Right lobe of liver (tissue), 6 donors: ENCODE measurements around the gene HGFAC. TPM values are rescaled to one million over a fixed set of nuclear protein-coding genes. Genes with fewer than 3 reads are reported as not detected.
A peak's percentile ranks its signal among the peaks of the same experiment; 100 is the strongest.

Experiments used
- ATAC-seq, 4 donors: fragments of 200-7000 bp; cut with Tn5 transposase; one replicate each; pipeline ENCODE4 v1.9.1; 2020; ENCODE audit warnings: mild to moderate bottlenecking in 4 of 4, moderate library complexity in 4 of 4
- DNase-seq, 3 donors: peaks; one replicate each; pipeline ENCODE4 v3.0.0-alpha.2; 2020
- H3K27ac ChIP-seq, 3 donors: fragments of 200-600 bp; one replicate each; pipeline ENCODE4 v1.8.0; 2022
- H3K27me3 ChIP-seq, 2 donors: fragments of 200-600 bp; one replicate each; pipeline ENCODE4 v1.8.0; 2022
- H3K36me3 ChIP-seq, 4 donors: fragments of 200-600 bp; sonication (generic) in 1 of 4; one replicate each; pipeline versions ENCODE4 v1.5.1 to v1.8.0; 2017 to 2022; ENCODE audit warnings: control low read depth in 1 of 4
- H3K4me1 ChIP-seq, 4 donors: fragments of 200-600 bp; sonication (generic) in 1 of 4; one replicate each; pipeline versions ENCODE4 v1.5.1 to v1.8.0; 2017 to 2022; ENCODE audit warnings: control low read depth in 1 of 4
- H3K4me3 ChIP-seq, 3 donors: fragments of 200-600 bp; one replicate each; pipeline ENCODE4 v1.8.0; 2022
- H3K9me3 ChIP-seq, 4 donors: fragments of 200-600 bp; sonication (generic) in 1 of 4; one replicate each; pipeline versions ENCODE4 v1.5.1 to v1.8.0; 2017 to 2022; ENCODE audit warnings: control low read depth in 1 of 4
- POLR2A ChIP-seq: fragments of 450-650 bp; IDR thresholded peaks from one replicate; pipeline ENCODE4 v1.6.1; 2017; ENCODE audit warnings: antibody characterized with exemption, mild to moderate bottlenecking
- WGBS: methylation state at CpG from one replicate; pipeline ENCODE4 v1.1.6; 2018; ENCODE audit warnings: low coverage, low lambda C conversion rate; ENCODE audit not compliant: insufficient coverage; ENCODE audit errors: missing lambda C conversion rate; 5-methylcytosine and 5-hydroxymethylcytosine counted together
- intact Hi-C, 2 donors: fragments of 100-400 bp; cut with DNase I; formaldehyde crosslinking; loops; one replicate each; pipeline versions ENCODE4 v1.11.2 to v1.14.1; 2022
- total RNA-seq, 6 experiments: library from RNA; depleted of rRNA in 2 of 6; stranded (reverse); fragments of >200 nt in 2 of 6; fragmentation: NEBNext Ultra II Directional in 3 of 6; extraction: Animal tissue kit (Norgen Biotek cat#: 25700) in 3 of 6; gene quantifications; one replicate each; pipeline versions ENCODE4 v1.1.0 to v1.2.4, GENCODE V29; 2016 to 2023
- TF ChIP-seq, protein P1 (sequence below), 4 donors: fragments of 200-600 bp in 3 of 4; fragments of 450-650 bp in 1 of 4; IDR thresholded peaks; one replicate each; pipeline versions ENCODE4 v1.5.1 to v1.8.0; 2016 to 2022; ENCODE audit warnings: antibody characterized with exemption in 4 of 4, mild to moderate bottlenecking in 2 of 4
- donor health status: DM: no; HTN: yes; CAD: no.
- donor health status: DM: no; HTN: no; CAD: no.
- donor health status: DM: no; HTN: no; CAD: no.
- donor health status: DM: no; HTN: yes; CAD: no.
- donor health status: DM: no; HTN: yes; CAD: no.

HGFAC gene
- total RNA-seq, 6 experiments from 2014 or later, result 73.9 to 176 (median 140) TPM

DNA sequence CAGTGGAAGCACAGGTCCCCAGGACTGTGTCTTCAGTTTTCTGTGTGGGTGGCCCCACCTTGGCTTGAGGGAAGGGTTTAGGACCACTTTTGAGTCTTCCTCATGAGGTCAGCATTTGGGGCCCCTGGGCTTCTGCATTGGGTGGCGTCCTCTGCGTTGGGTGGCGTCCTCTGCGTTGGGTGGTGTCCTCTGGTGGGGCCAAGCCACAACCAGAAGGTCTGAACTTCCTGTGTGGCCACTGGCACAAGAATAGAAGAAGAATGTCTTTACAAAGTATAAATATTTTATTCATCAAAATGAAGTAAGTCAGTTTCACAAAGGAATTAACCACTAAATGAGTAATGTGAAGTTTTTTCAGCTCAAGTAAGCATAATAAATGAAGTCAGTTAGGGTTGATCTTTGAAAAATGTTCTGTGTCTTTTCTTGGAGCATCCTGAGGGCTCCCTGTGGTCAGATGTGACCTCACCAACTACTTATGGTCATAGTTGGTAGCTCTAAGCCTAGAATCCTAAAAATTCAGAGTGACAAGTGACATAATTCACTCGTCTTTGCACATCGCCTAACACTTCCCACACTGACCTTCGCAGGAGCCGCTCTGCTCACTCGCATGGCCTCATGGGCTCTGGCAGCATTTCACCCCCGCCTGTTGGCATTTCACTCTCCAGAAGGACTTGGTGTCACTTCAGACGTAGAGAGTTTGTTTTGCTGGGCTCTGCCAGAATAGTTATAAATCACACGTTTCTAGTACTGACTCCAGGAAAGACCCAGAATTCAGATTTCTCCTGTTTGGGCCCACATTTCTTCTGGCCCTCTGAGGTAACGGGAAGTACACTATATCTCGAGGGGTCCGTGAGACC is 39.0 kb upstream of the HGFAC start:
- Histone ChIP-seq H3K36me3 (no peaks in the 10 kb centered on the region), H3K4me3 (no peak overlapping the region), H3K27ac (no peak overlapping the region), H3K9me3 (no peaks in the 10 kb centered on the region), H3K4me1 (peaks cover 0 to 25% (median 10%) of the 10 kb centered on the region in 4 donors), H3K27me3 (no peaks in the 10 kb centered on the region)
- TF ChIP-seq, protein P1, sequence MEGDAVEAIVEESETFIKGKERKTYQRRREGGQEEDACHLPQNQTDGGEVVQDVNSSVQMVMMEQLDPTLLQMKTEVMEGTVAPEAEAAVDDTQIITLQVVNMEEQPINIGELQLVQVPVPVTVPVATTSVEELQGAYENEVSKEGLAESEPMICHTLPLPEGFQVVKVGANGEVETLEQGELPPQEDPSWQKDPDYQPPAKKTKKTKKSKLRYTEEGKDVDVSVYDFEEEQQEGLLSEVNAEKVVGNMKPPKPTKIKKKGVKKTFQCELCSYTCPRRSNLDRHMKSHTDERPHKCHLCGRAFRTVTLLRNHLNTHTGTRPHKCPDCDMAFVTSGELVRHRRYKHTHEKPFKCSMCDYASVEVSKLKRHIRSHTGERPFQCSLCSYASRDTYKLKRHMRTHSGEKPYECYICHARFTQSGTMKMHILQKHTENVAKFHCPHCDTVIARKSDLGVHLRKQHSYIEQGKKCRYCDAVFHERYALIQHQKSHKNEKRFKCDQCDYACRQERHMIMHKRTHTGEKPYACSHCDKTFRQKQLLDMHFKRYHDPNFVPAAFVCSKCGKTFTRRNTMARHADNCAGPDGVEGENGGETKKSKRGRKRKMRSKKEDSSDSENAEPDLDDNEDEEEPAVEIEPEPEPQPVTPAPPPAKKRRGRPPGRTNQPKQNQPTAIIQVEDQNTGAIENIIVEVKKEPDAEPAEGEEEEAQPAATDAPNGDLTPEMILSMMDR (IDR thresholded peaks at IDR 0.05), result no peak
- no peak for TF ChIP-seq POLR2A
- peak in 1 of 4 donors; percentile 15 for ATAC-seq
- DNase-seq, result peak in 1 of 3 donors; percentile 41
- intact Hi-C loops, result no loop called here
- 86% methylated on average over 15 of the region's 15 CpGs for WGBS

GRCh38 chr4:3403348-3403906 is 38.3 kb upstream of the HGFAC start:
- Histone ChIP-seq H3K4me3 (no peak overlapping the region), H3K27ac (no peak overlapping the region), H3K36me3 (no peaks in the 10 kb centered on the region), H3K9me3 (no peaks in the 10 kb centered on the region), H3K4me1 (peaks cover 0 to 28% (median 10%) of the 10 kb centered on the region in 4 donors), H3K27me3 (no peaks in the 10 kb centered on the region)
- ATAC-seq (no peak), DNase-seq (no peak)
- 76% methylated on average over 5 of the region's 10 CpGs for WGBS
- intact Hi-C loops, result no loop called here
- TF ChIP-seq, protein P1 (IDR thresholded peaks at IDR 0.05), result no peak
- no peak for TF ChIP-seq POLR2A

DNA sequence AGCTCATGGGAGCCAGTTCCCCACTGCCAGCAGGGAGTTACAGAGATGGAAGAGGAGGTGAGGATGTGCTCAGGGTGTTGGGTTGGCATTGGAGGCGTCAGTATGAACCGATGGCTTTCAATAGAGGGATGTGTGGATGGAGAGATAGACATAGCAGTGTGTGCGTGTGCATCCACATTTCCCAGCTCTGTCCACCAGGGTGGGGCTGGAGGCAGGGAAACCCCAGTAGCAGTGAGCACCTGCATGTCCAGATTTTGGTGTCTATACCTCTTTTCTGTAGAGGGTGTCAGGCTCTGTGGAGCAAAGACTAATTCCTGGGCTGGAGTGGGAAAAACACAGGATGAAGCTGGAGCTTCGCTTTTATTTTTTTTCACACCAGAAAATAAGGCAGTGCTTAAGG is 37.2 kb upstream of the HGFAC start:
- intact Hi-C loops, result no loop called here
- H3K36me3 ChIP-seq, result no peaks in the 10 kb centered on the region
- H3K4me3 ChIP-seq, result no peak overlapping the region
- WGBS, result 90% methylated on average over 1 of the region's 4 CpGs
- no peaks in the 10 kb centered on the region for H3K9me3 ChIP-seq
- no peaks in the 10 kb centered on the region for H3K27me3 ChIP-seq
- H3K4me1 ChIP-seq, result peaks cover 0 to 35% (median 14%) of the 10 kb centered on the region in 4 donors
- TF ChIP-seq POLR2A, result no peak
- TF ChIP-seq, protein P1 (IDR thresholded peaks at IDR 0.05), result no peak
- DNase-seq (peak in 1 of 3 donors; percentile 36), ATAC-seq (no peak)
- no peak overlapping the region for H3K27ac ChIP-seq

DNA sequence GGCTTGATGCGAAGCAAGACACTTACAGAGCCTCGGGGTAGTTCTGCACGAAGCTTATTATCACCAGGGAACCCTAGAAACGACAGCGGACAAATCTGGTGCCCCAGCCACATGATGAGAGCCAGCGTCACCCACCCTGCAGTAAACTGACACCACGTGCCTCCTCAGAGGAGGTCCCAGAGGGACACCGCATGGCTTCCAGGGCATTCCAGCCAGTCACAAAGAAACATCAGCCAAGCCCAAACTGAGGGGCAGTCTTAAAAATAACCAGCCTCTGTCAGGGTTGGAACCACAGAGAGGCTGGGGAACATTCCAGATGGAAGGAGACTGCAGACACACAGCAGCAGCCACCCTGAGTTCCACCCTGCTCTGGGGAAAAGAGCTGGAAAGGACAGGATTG is 36.6 kb upstream of the HGFAC start:
- Histone ChIP-seq H3K4me3 (no peak overlapping the region), H3K4me1 (peaks cover 0 to 37% (median 16%) of the 10 kb centered on the region in 4 donors), H3K9me3 (no peaks in the 10 kb centered on the region), H3K27me3 (no peaks in the 10 kb centered on the region), H3K27ac (no peak overlapping the region), H3K36me3 (no peaks in the 10 kb centered on the region)
- WGBS, result 93% methylated on average over 7 of the region's 8 CpGs
- TF ChIP-seq, protein P1 (IDR thresholded peaks at IDR 0.05), result no peak
- TF ChIP-seq POLR2A, result no peak
- ATAC-seq, result no peak
- DNase-seq, result peak in 2 of 3 donors; percentile 26 to 31
- intact Hi-C loops, result no loop called here
